Adrenal gland (tissue), 12 donors: ENCODE data around the gene RINT1. TPM values are rescaled to one million over a fixed set of nuclear protein-coding genes. Genes with fewer than 3 reads are reported as not detected.

Source experiments
- DNase-seq, 7 donors: peaks; one replicate each; pipeline ENCODE4 v3.0.0-alpha.2; 2019 to 2020
- H3K27ac ChIP-seq, 5 donors: fragments of 200-600 bp; sonication (generic) in 4 of 5; 1 replicate in 3 of 5; 2 replicates in 2 of 5; pipeline versions ENCODE4 v1.5.1 to v1.8.0; 2016 to 2020; ENCODE audit warnings: mild to moderate bottlenecking in 1 of 5
- H3K27me3 ChIP-seq: fragments of 200-600 bp; 2 replicates; pipeline ENCODE4 v1.8.0; 2021
- H3K36me3 ChIP-seq, 2 donors: fragments of 200-600 bp; replicated peaks in 1 of 2; 1 replicate in 1 of 2; 2 replicates in 1 of 2; pipeline versions ENCODE4 v1.5.1 to v1.8.0; 2018 to 2022
- H3K4me1 ChIP-seq, 2 donors: fragments of 200-600 bp; replicated peaks in 1 of 2; 1 replicate in 1 of 2; 2 replicates in 1 of 2; pipeline versions ENCODE4 v1.5.1 to v1.8.0; 2018 to 2021
- H3K4me3 ChIP-seq, 4 donors: fragments of 200-600 bp; sonication (generic) in 3 of 4; one replicate each; pipeline ENCODE4 v1.5.1; 2016 to 2018
- H3K9me3 ChIP-seq, 3 donors: fragments of 200-600 bp; sonication (generic) in 1 of 3; replicated peaks in 1 of 3; 1 replicate in 2 of 3; 2 replicates in 1 of 3; pipeline versions ENCODE4 v1.5.1 to v1.8.0; 2016 to 2021
- POLR2A ChIP-seq, 2 donors: fragments of 450-650 bp; IDR thresholded peaks; one replicate each; pipeline ENCODE4 v1.6.1; 2017; ENCODE audit warnings: antibody characterized with exemption in 2 of 2, mild to moderate bottlenecking in 2 of 2, moderate library complexity in 1 of 2
- WGBS, 4 donors: extraction: QIAGEN DNeasy Blood & Tissue Kit in 2 of 4; methylation state at CpG; one replicate each; pipeline versions ENCODE4 v1.1.5 to v1.1.7; 2013 to 2017; 5-methylcytosine and 5-hydroxymethylcytosine counted together
- intact Hi-C, 2 donors: fragments of 100-400 bp; cut with DNase I; formaldehyde crosslinking; loops; one replicate each; pipeline versions ENCODE4 v1.14.1 to v1.15.0; 2022 to 2023
- polyA plus RNA-seq, 3 donors: library from polyadenylated mRNA; stranded (reverse); fragments of 200-250 nt in 2 of 3; fragments of 350-450 nt in 1 of 3; fragmentation: Illumina TruSeq in 1 of 3; extraction: RNeasy Lipid Tissue Mini Kit (QIAGEN cat#74804) in 1 of 3; gene quantifications; one replicate each; pipeline ENCODE4 v1.2.3, GENCODE V29; 2013 to 2014
- total RNA-seq, 9 donors: library from RNA; depleted of rRNA in 4 of 9; stranded (reverse); fragments of >200 nt in 4 of 9; fragments of 120-200 nt in 1 of 9; fragmentation: NEBNext Ultra II Directional in 1 of 9; extraction: Animal tissue kit (Norgen Biotek cat#: 25700) in 1 of 9; gene quantifications; one replicate each; pipeline versions ENCODE4 v1.1.0 to v1.2.4, GENCODE V29; 2013 to 2023
- TF ChIP-seq, protein P1 (sequence below), 6 experiments: fragments of 450-650 bp in 4 of 6; fragments of 200-600 bp in 2 of 6; sonication (generic) in 1 of 6; IDR thresholded peaks; 1 replicate in 5 of 6; 2 replicates in 1 of 6; pipeline versions ENCODE4 v1.5.1 to v1.8.0; 2016 to 2021; ENCODE audit warnings: antibody characterized with exemption in 6 of 6, mild to moderate bottlenecking in 2 of 6, moderate library complexity in 1 of 6
- donor health status: healthy with polysubstance abuse.
- donor health status: Bipolar disorder and iron deficiency.
- donor health status: DM: yes; HTN: yes; CAD: no.
- donor health status: DM: no; HTN: no; CAD: no.
- donor health status: DM: no; HTN: no; CAD: no.
- donor health status: DM: yes; HTN: yes; CAD: no.

RINT1 gene
- total and polyA plus RNA-seq, 12 donors, result 9.8 to 25.8 (median 15.7) TPM

DNA sequence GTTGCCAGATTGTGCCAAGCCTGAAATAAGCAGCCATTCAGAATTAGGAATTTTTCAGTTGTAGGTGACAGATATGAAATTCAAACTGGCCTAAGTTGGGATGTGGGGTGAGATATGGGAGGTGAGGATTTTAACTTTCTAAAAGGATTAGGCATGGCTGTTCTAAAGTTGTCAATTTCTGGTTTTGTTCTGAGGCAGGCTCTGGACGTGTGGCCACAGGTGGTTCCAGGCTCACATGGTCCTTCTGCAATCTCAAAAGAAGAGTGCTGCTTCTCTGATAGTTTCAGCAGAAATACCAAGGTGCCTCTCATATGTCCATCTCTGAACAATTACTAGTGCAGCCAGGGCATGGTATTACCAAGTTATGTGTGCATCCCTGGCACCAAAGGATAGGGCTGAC is 27.9 kb downstream of the RINT1 start:
- Histone ChIP-seq H3K9me3 (no peaks in the 10 kb centered on the region), H3K4me1 (no peaks in the 10 kb centered on the region), H3K4me3 (no peak overlapping the region), H3K27me3 (no peaks in the 10 kb centered on the region), H3K27ac (no peak overlapping the region), H3K36me3 (peaks cover 0 to 65% of the 10 kb centered on the region in 2 donors)
- no peak for DNase-seq
- 88 to 100% (median 95%) methylated on average over 1 of the region's 1 CpG for WGBS, 4 donors
- TF ChIP-seq, protein P1, sequence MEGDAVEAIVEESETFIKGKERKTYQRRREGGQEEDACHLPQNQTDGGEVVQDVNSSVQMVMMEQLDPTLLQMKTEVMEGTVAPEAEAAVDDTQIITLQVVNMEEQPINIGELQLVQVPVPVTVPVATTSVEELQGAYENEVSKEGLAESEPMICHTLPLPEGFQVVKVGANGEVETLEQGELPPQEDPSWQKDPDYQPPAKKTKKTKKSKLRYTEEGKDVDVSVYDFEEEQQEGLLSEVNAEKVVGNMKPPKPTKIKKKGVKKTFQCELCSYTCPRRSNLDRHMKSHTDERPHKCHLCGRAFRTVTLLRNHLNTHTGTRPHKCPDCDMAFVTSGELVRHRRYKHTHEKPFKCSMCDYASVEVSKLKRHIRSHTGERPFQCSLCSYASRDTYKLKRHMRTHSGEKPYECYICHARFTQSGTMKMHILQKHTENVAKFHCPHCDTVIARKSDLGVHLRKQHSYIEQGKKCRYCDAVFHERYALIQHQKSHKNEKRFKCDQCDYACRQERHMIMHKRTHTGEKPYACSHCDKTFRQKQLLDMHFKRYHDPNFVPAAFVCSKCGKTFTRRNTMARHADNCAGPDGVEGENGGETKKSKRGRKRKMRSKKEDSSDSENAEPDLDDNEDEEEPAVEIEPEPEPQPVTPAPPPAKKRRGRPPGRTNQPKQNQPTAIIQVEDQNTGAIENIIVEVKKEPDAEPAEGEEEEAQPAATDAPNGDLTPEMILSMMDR (IDR thresholded peaks at IDR 0.05), result no peak
- no peak for TF ChIP-seq POLR2A (IDR thresholded peaks at IDR 0.05)
- intact Hi-C loops, result no loop called here

DNA sequence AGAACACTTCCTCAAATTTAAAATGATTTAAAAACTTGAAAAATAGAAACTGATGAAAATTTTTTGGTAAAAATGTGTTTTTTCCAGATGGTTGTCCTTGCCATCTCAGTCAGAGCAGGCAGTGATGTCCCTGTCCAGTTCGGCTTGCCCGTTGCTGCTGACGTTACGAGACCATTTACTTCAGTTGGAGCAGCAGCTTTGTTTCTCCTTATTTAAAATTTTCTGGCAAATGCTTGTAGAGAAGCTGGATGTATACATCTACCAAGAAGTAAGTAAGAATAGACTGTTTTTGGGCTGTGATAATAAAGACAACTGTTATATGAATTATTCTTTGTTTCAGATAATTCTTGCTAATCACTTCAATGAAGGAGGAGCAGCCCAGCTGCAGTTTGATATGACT is 33.2 kb downstream of the RINT1 start:
- no peak for DNase-seq
- TF ChIP-seq, protein P1 (IDR thresholded peaks at IDR 0.05), result no peak
- no peak for TF ChIP-seq POLR2A (IDR thresholded peaks at IDR 0.05)
- Histone ChIP-seq H3K9me3 (no peaks in the 10 kb centered on the region), H3K27me3 (no peaks in the 10 kb centered on the region), H3K4me3 (no peak overlapping the region), H3K4me1 (no peaks in the 10 kb centered on the region), H3K27ac (no peak overlapping the region), H3K36me3 (peaks cover 0 to 52% of the 10 kb centered on the region in 2 donors)
- 97 to 99% (median 98%) methylated on average over 4 of the region's 4 CpGs for WGBS, 4 donors
- intact Hi-C loops, result no loop called here

GRCh38 chr7:105567024-105567423 is 35.0 kb downstream of the RINT1 start:
- H3K4me3 ChIP-seq, result no peak overlapping the region
- peaks cover 0 to 5% of the 10 kb centered on the region in 2 donors for H3K4me1 ChIP-seq
- DNase-seq, result no peak
- H3K27ac ChIP-seq, result no peak overlapping the region
- peaks cover 0 to 42% of the 10 kb centered on the region in 2 donors for H3K36me3 ChIP-seq
- no peak for TF ChIP-seq POLR2A (IDR thresholded peaks at IDR 0.05)
- TF ChIP-seq, protein P1 (IDR thresholded peaks at IDR 0.05), result no peak
- WGBS, 4 donors, result 74 to 90% (median 85%) methylated on average over 2 of the region's 2 CpGs
- H3K27me3 ChIP-seq, result no peaks in the 10 kb centered on the region
- no peaks in the 10 kb centered on the region for H3K9me3 ChIP-seq
- intact Hi-C loops, result no loop called here

- no peaks in the 10 kb centered on the region for H3K27me3 ChIP-seq
- no peaks in the 10 kb centered on the region for H3K9me3 ChIP-seq
- peaks cover 0 to 5% of the 10 kb centered on the region in 2 donors for H3K4me1 ChIP-seq
- TF ChIP-seq, protein P1 (IDR thresholded peaks at IDR 0.05), result no peak
- TF ChIP-seq POLR2A (IDR thresholded peaks at IDR 0.05), result no peak
- H3K4me3 ChIP-seq, result no peak overlapping the region
- peaks cover 0 to 41% of the 10 kb centered on the region in 2 donors for H3K36me3 ChIP-seq
- DNase-seq, result no peak
- intact Hi-C loops, result no loop called here
- WGBS, 4 donors, result 92 to 98% (median 96%) methylated on average over 3 of the region's 3 CpGs
- H3K27ac ChIP-seq, result no peak overlapping the region
Observed at GRCh38 chr7:105567821-105568220, 35.8 kb downstream of the RINT1 start.
